Thoracic aorta (tissue), 2 donors: ENCODE measurements around the gene RETREG1. TPM values are rescaled to one million over a fixed set of nuclear protein-coding genes. Genes with fewer than 3 reads are reported as not detected.

Source experiments
- ATAC-seq: fragments of 150-250 bp; one replicate; pipeline ENCODE4 v1.8.0; 2017; ENCODE audit warnings: low read depth; ENCODE audit not compliant: insufficient number of reproducible peaks, low FRiP score
- DNase-seq: peaks from one replicate; pipeline ENCODE4 v3.0.0-alpha.2; 2020; ENCODE audit warnings: low spot score
- H3K27ac ChIP-seq, 2 donors: fragments of 200-600 bp; sonication (generic); 1 replicate in 1 of 2; 2 replicates in 1 of 2; pipeline ENCODE4 v1.5.1; 2016; ENCODE audit warnings: mild to moderate bottlenecking in 2 of 2, moderate library complexity in 2 of 2
- H3K27me3 ChIP-seq: fragments of 200-600 bp; sonication (generic); replicated peaks from 2 replicates; pipeline ENCODE4 v1.6.0; 2016; ENCODE audit warnings: mild to moderate bottlenecking; ENCODE audit not compliant: insufficient read depth
- H3K36me3 ChIP-seq: fragments of 200-600 bp; sonication (generic); one replicate; pipeline ENCODE4 v1.5.1; 2016
- H3K4me1 ChIP-seq, 2 donors: fragments of 200-600 bp; sonication (generic); 1 replicate in 1 of 2; 2 replicates in 1 of 2; pipeline versions ENCODE4 v1.5.1 to v1.6.0; 2016; ENCODE audit warnings: low read depth in 2 of 2, mild to moderate bottlenecking in 1 of 2; ENCODE audit not compliant: control insufficient read depth in 1 of 2
- H3K4me3 ChIP-seq: fragments of 200-600 bp; sonication (generic); 2 replicates; pipeline ENCODE4 v1.5.1; 2016; ENCODE audit warnings: mild to moderate bottlenecking
- H3K9me3 ChIP-seq: fragments of 200-600 bp; sonication (generic); 2 replicates; pipeline ENCODE4 v1.5.1; 2016
- total RNA-seq, 2 donors: library from RNA; depleted of rRNA; stranded (reverse); fragments of >200 nt; gene quantifications; one replicate each; pipeline versions ENCODE4 v1.1.0 to v1.2.3, GENCODE V29; 2016
- TF ChIP-seq, protein P1 (sequence below): fragments of 200-600 bp; sonication (generic); IDR thresholded peaks from one replicate; pipeline ENCODE4 v1.5.1; 2019; ENCODE audit warnings: antibody characterized with exemption

RETREG1 gene
- total RNA-seq, 2 donors from 2014 or later, result 3.8 to 6.5 TPM

GRCh38 chr5:16467363-16468219 is 149.2 kb downstream of the RETREG1 start:
- Histone ChIP-seq H3K27ac (no peak overlapping the region), H3K4me1 (peaks cover 23 to 40% of the 10 kb centered on the region in 2 donors), H3K9me3 (no peaks in the 10 kb centered on the region), H3K4me3 (no peak overlapping the region), H3K27me3 (no peaks in the 10 kb centered on the region), H3K36me3 (peaks cover 5% of the 10 kb centered on the region)
- no peak for DNase-seq
- no peak for ATAC-seq
- TF ChIP-seq, protein P1, sequence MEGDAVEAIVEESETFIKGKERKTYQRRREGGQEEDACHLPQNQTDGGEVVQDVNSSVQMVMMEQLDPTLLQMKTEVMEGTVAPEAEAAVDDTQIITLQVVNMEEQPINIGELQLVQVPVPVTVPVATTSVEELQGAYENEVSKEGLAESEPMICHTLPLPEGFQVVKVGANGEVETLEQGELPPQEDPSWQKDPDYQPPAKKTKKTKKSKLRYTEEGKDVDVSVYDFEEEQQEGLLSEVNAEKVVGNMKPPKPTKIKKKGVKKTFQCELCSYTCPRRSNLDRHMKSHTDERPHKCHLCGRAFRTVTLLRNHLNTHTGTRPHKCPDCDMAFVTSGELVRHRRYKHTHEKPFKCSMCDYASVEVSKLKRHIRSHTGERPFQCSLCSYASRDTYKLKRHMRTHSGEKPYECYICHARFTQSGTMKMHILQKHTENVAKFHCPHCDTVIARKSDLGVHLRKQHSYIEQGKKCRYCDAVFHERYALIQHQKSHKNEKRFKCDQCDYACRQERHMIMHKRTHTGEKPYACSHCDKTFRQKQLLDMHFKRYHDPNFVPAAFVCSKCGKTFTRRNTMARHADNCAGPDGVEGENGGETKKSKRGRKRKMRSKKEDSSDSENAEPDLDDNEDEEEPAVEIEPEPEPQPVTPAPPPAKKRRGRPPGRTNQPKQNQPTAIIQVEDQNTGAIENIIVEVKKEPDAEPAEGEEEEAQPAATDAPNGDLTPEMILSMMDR, result no peak

DNA sequence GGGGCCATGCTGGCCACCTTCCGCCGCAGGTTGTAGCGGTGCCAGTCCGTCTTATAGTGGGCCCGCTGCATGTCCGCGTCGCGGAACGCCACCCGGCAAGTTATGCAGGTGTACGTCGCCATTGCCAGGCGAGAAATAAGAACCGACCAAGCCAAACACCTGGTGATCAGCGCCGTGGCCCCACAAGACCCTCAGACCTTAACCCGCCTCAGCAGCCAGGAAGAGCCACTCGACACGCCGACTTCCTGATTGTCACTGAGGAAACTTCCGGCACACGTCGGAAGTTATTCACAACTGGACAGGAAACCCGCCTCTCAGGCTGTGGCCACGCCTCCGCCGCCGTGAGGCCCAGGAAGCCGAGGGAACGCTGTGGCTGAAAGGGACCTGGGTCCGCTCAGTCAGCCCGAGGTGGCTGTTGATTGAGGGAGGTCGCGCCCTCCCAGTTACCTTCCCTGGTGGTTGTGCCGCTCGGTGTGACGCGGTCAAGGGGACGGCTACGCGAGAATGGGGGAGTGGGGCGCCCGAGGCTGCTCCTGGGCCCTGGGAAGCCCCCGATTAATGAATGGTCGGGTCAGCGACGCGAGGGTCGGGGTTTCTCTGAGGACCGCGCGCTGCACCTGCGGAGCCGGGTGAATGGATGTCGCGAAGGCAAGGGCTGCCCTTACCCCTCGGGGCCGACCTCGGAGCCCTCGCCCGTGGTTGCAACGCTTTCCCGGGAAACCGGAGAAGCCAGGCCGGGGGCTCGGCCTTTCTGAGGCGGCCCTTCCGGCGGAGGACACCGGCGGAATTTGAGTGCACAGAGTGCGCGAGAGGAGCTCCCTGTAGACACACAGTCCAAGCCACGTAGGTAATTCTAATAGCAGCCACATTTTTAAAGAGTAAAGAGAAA is 151.0 kb downstream of the RETREG1 start, which contains the start of gene ZNF622:
TSS of gene ZNF622 (minus strand) at position 257 of the 889 bp plus-strand sequence. CDS start at position 122, 135 bp downstream.
- H3K27me3 ChIP-seq, result no peaks in the 10 kb centered on the region
- TF ChIP-seq, protein P1, result no peak
- peak within 1 kb of the TSS; percentile 95 for H3K4me3 ChIP-seq
- H3K27ac ChIP-seq, result peak within 1 kb of the TSS; percentile 80 to 82
- DNase-seq, result peak; percentile 79
- H3K4me1 ChIP-seq, result peaks cover 35 to 54% of the 10 kb centered on the region in 2 donors
- ATAC-seq, result peak; percentile 93
- H3K36me3 ChIP-seq, result peaks cover 22% of the 10 kb centered on the region
- no peaks in the 10 kb centered on the region for H3K9me3 ChIP-seq

DNA sequence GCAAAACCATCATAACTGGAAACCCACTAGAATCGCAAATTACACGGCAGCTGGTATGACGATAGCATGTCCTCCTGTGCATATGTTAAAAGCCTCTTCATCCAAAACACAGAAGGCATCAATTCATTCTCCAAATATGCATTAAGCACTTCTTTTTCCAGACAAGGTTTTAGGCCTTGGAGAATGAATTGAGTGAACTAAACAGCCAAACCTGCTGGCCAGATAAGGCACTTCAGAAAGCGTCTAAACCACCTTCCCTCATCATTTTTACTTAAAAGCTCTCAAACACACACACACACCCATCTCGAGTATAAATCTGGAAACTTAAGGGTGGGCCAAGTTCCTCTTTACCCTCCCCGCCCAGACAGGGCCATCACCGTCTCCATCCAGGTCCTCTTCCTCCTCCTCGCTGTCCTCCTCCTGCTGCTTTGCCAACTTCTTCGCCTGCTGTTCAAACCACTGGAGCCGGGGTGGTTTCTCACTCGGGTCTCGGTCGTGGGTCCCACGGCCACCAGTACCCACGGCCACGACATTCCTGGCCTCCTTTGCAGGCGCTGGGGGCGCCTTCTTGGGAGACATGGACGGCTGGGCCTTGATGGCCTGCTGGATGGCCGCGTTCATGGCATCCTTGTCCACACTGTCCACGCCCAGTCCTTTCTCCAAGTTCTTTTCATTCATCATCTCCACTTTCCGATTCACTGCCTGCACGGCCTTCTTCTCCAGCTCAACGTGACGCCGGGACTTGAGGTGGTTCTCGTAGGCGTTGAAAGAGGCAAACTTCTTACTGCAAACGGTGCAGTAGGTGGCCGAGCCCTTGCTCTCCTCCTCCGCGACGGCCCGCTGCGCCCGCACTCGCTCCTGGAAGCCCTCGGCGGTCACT is 151.9 kb downstream of the RETREG1 start:
- Histone ChIP-seq H3K4me1 (peaks cover 36 to 61% of the 10 kb centered on the region in 2 donors), H3K36me3 (peaks cover 22% of the 10 kb centered on the region), H3K27me3 (no peaks in the 10 kb centered on the region), H3K4me3 (peak overlapping the region; percentile 95), H3K9me3 (no peaks in the 10 kb centered on the region), H3K27ac (peak overlapping the region; percentile 80 to 82)
- TF ChIP-seq, protein P1, result no peak
- no peak for DNase-seq
- no peak for ATAC-seq

GRCh38 chr5:16464231-16464630 is 152.6 kb downstream of the RETREG1 start:
- Histone ChIP-seq H3K4me1 (peaks cover 40 to 67% of the 10 kb centered on the region in 2 donors), H3K27me3 (no peaks in the 10 kb centered on the region), H3K9me3 (no peaks in the 10 kb centered on the region), H3K27ac (no peak overlapping the region), H3K36me3 (peaks cover 22% of the 10 kb centered on the region), H3K4me3 (peak overlapping the region; percentile 95)
- TF ChIP-seq, protein P1, result no peak
- ATAC-seq (no peak), DNase-seq (no peak)
